HFFc6 (cell line): ENCODE measurements around the gene MANF. TPM values are rescaled to one million over a fixed set of nuclear protein-coding genes. Genes with fewer than 3 reads are reported as not detected.
"Not testable (repeated sequence)": the region's sequence is repeated elsewhere in the genome, so short reads cannot be mapped to it uniquely, and the experiment has no call there.

Experiments used
- DNase-seq: peaks from one replicate; pipeline ENCODE4 v3.0.0-alpha.2; 2018
- H3K27ac Mint-ChIP-seq: 2 replicates; pipeline ENCODE4 v1.8.0; 2020; ENCODE audit warnings: mild to moderate bottlenecking, mixed read lengths
- H3K27me3 Mint-ChIP-seq: 2 replicates; pipeline ENCODE4 v1.8.0; 2021; ENCODE audit warnings: mild to moderate bottlenecking, moderate library complexity, mixed read lengths; ENCODE audit not compliant: insufficient read depth
- H3K36me3 Mint-ChIP-seq: 2 replicates; pipeline ENCODE4 v1.8.0; 2021; ENCODE audit warnings: low read depth, mixed read lengths
- H3K4me1 Mint-ChIP-seq: 2 replicates; pipeline ENCODE4 v1.8.0; 2020; ENCODE audit warnings: low read depth, mixed read lengths
- H3K4me3 Mint-ChIP-seq: 2 replicates; pipeline ENCODE4 v1.8.0; 2020; ENCODE audit warnings: mild to moderate bottlenecking, moderate library complexity, mixed read lengths
- H3K9me3 Mint-ChIP-seq: 2 replicates; pipeline ENCODE4 v1.8.0; 2020; ENCODE audit warnings: mild to moderate bottlenecking, mixed read lengths
- CTCF ChIP-seq: fragments of 200-600 bp; sonication (generic); IDR thresholded peaks from 2 replicates; pipeline ENCODE4 v1.5.0; 2021; ENCODE audit warnings: antibody characterized with exemption, mild to moderate bottlenecking
- total RNA-seq, 6 experiments: library from RNA; stranded (reverse); fragmentation: NEBNext Ultra II Directional; extraction: Animal tissue kit (Norgen Biotek cat#: 25700); gene quantifications; 2 replicates in 1 of 6; 3 replicates in 5 of 6; pipeline ENCODE4 v1.2.3, GENCODE V29; 2021

The MANF gene
- total RNA-seq, 6 experiments from 2014 or later, result 157 to 196 (median 179) TPM

GRCh38 chr3:51360806-51361205 lies 24.3 kb upstream of the MANF start:
- no peak for TF ChIP-seq CTCF
- H3K27me3 Mint-ChIP-seq, result peaks cover 17% of the 10 kb centered on the region
- no peak for DNase-seq
- H3K27ac Mint-ChIP-seq, result no peak overlapping the region
- no peaks in the 10 kb centered on the region for H3K4me1 Mint-ChIP-seq
- H3K4me3 Mint-ChIP-seq, result no peak overlapping the region
- no peaks in the 10 kb centered on the region for H3K36me3 Mint-ChIP-seq
- no peaks in the 10 kb centered on the region; the same call in 1 of the 2 replicates for H3K9me3 Mint-ChIP-seq

GRCh38 chr3:51361746-51362145 lies 23.3 kb upstream of the MANF start:
- H3K4me1 Mint-ChIP-seq, result no peaks in the 10 kb centered on the region
- H3K36me3 Mint-ChIP-seq, result no peaks in the 10 kb centered on the region
- no peak overlapping the region for H3K4me3 Mint-ChIP-seq
- peaks cover 10% of the 10 kb centered on the region for H3K27me3 Mint-ChIP-seq
- DNase-seq, result no peak
- no peak overlapping the region for H3K27ac Mint-ChIP-seq
- TF ChIP-seq CTCF, result no peak
- H3K9me3 Mint-ChIP-seq, result no peaks in the 10 kb centered on the region; the same call in 1 of the 2 replicates

- no peak for TF ChIP-seq CTCF
- H3K4me1 Mint-ChIP-seq, result no peaks in the 10 kb centered on the region
Observed at GRCh38 chr3:51362476-51362875, 22.6 kb upstream of the MANF start.

GRCh38 chr3:51368276-51368675 lies 16.8 kb upstream of the MANF start:
- not testable (repeated sequence) for H3K27ac Mint-ChIP-seq, DNase-seq, H3K4me1 Mint-ChIP-seq, H3K36me3 Mint-ChIP-seq, H3K9me3 Mint-ChIP-seq, H3K4me3 Mint-ChIP-seq
- H3K27me3 Mint-ChIP-seq, result peaks cover 11% of the 10 kb centered on the region

More at GRCh38 chr3:51362476-51362875, 22.6 kb upstream of the MANF start:
- Mint-ChIP-seq H3K27me3 (peaks cover 12% of the 10 kb centered on the region), H3K4me3 (no peak overlapping the region), H3K27ac (no peak overlapping the region), H3K9me3 (no peaks in the 10 kb centered on the region; the same call in 1 of the 2 replicates), H3K36me3 (no peaks in the 10 kb centered on the region)
- no peak for DNase-seq

GRCh38 chr3:51371943-51372557 lies 13.0 kb upstream of the MANF start:
- no peaks in the 10 kb centered on the region for H3K4me1 Mint-ChIP-seq
- H3K36me3 Mint-ChIP-seq, result no peaks in the 10 kb centered on the region
- peak; percentile 86 for TF ChIP-seq CTCF
- H3K27me3 Mint-ChIP-seq, result peaks cover 12% of the 10 kb centered on the region
- H3K9me3 Mint-ChIP-seq, result no peaks in the 10 kb centered on the region
- no peak overlapping the region for H3K27ac Mint-ChIP-seq
- peak; percentile 69 for DNase-seq
- H3K4me3 Mint-ChIP-seq, result no peak overlapping the region

- no peak overlapping the region for H3K27ac Mint-ChIP-seq
- H3K9me3 Mint-ChIP-seq, result no peaks in the 10 kb centered on the region
- peaks cover 14% of the 10 kb centered on the region for H3K27me3 Mint-ChIP-seq
Observed at GRCh38 chr3:51373658-51374421, 11.3 kb upstream of the MANF start.

More at GRCh38 chr3:51373658-51374421, 11.3 kb upstream of the MANF start:
- Mint-ChIP-seq H3K4me1 (no peaks in the 10 kb centered on the region), H3K4me3 (no peak overlapping the region), H3K36me3 (no peaks in the 10 kb centered on the region)
- TF ChIP-seq CTCF, result no peak
- DNase-seq, result no peak
